ENCODE results near the gene GRIK1. TPM values are rescaled to one million over a fixed set of nuclear protein-coding genes. Genes with fewer than 3 reads are reported as not detected.

The GRIK1 gene
- polyA plus RNA-seq, 1 donor = 1.9 TPM

- Histone ChIP-seq H3K4me3 (ENCODE audit: low read length) (no peak overlapping the region), H3K4me1 (ENCODE audit: control insufficient read depth, insufficient read depth, low read length) (no peaks in the 10 kb centered on the region), H3K27ac (ENCODE audit: low read length) (no peak overlapping the region), H3K9me3 (ENCODE audit: control insufficient read depth, low read depth, low read length) (no peaks in the 10 kb centered on the region), H3K36me3 (ENCODE audit: control insufficient read depth, insufficient read depth, low read length) (no peaks in the 10 kb centered on the region), H3K27me3 (ENCODE audit: control insufficient read depth, insufficient read depth, low read length) (no peaks in the 10 kb centered on the region)
- no peak for DNase-seq
- WGBS (ENCODE audit: insufficient coverage, low lambda C conversion rate) = no CpG with 5 or more reads among the region's 1 CpG
Measured at GRCh38 chr21:29557931-29558725, 381.7 kb downstream of the GRIK1 start.

GRCh38 chr21:29557200-29557599 lies 382.6 kb downstream of the GRIK1 start:
- Histone ChIP-seq H3K36me3 (ENCODE audit: control insufficient read depth, insufficient read depth, low read length) (no peaks in the 10 kb centered on the region), H3K9me3 (ENCODE audit: control insufficient read depth, low read depth, low read length) (no peaks in the 10 kb centered on the region), H3K27ac (ENCODE audit: low read length) (no peak overlapping the region), H3K27me3 (ENCODE audit: control insufficient read depth, insufficient read depth, low read length) (no peaks in the 10 kb centered on the region), H3K4me1 (ENCODE audit: control insufficient read depth, insufficient read depth, low read length) (no peaks in the 10 kb centered on the region), H3K4me3 (ENCODE audit: low read length) (no peak overlapping the region)
- DNase-seq = no peak
- WGBS (ENCODE audit: insufficient coverage, low lambda C conversion rate) = 83% methylated on average over 1 of the region's 1 CpG

GRCh38 chr21:29555601-29556000 lies 384.2 kb downstream of the GRIK1 start:
- no peak overlapping the region for H3K4me3 ChIP-seq (ENCODE audit: low read length)
- H3K27ac ChIP-seq (ENCODE audit: low read length) = no peak overlapping the region
- DNase-seq = no peak
- whole genome bisulfite sequencing (ENCODE audit: insufficient coverage, low lambda C conversion rate) = no CpG with 5 or more reads among the region's 2 CpGs
- no peaks in the 10 kb centered on the region for H3K27me3 ChIP-seq (ENCODE audit: control insufficient read depth, insufficient read depth, low read length)
- H3K4me1 ChIP-seq (ENCODE audit: control insufficient read depth, insufficient read depth, low read length) = no peaks in the 10 kb centered on the region
- no peaks in the 10 kb centered on the region for H3K9me3 ChIP-seq (ENCODE audit: control insufficient read depth, low read depth, low read length)
- H3K36me3 ChIP-seq (ENCODE audit: control insufficient read depth, insufficient read depth, low read length) = no peaks in the 10 kb centered on the region

GRCh38 chr21:29550205-29550604 lies 389.6 kb downstream of the GRIK1 start:
- Histone ChIP-seq H3K27ac (ENCODE audit: low read length) (no peak overlapping the region), H3K36me3 (ENCODE audit: control insufficient read depth, insufficient read depth, low read length) (no peaks in the 10 kb centered on the region), H3K4me1 (ENCODE audit: control insufficient read depth, insufficient read depth, low read length) (no peaks in the 10 kb centered on the region), H3K4me3 (ENCODE audit: low read length) (no peak overlapping the region), H3K9me3 (ENCODE audit: control insufficient read depth, low read depth, low read length) (no peaks in the 10 kb centered on the region), H3K27me3 (ENCODE audit: control insufficient read depth, insufficient read depth, low read length) (no peaks in the 10 kb centered on the region)
- 80% methylated on average over 1 of the region's 2 CpGs for WGBS (ENCODE audit: insufficient coverage, low lambda C conversion rate)
- DNase-seq = no peak

DNA sequence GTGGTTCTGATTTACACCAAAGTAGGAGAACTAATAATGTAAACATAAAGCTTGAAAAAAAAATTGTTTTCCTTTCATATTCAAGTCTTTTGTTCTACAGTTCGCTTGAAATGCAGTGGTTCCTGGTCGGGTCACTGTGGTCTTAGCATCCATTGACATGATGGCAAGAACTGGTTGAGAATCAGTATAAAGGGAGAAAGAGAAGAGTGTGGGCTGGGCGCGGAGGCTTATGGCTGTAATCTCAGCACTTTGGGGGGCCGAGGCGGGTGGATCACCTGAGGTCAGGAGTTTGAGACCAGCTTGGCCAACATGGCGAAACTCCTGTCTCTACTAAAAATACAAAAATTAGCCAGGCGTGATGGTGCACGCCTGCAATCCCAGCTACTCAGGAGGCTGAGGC lies 390.2 kb downstream of the GRIK1 start:
- no peak overlapping the region for H3K4me3 ChIP-seq (ENCODE audit: low read length)
- H3K36me3 ChIP-seq (ENCODE audit: control insufficient read depth, insufficient read depth, low read length) = no peaks in the 10 kb centered on the region
- DNase-seq = no peak
- H3K9me3 ChIP-seq (ENCODE audit: control insufficient read depth, low read depth, low read length) = no peaks in the 10 kb centered on the region
- H3K27me3 ChIP-seq (ENCODE audit: control insufficient read depth, insufficient read depth, low read length) = no peaks in the 10 kb centered on the region
- no peak overlapping the region for H3K27ac ChIP-seq (ENCODE audit: low read length)
- WGBS (ENCODE audit: insufficient coverage, low lambda C conversion rate) = 100% methylated on average over 1 of the region's 9 CpGs
- no peaks in the 10 kb centered on the region for H3K4me1 ChIP-seq (ENCODE audit: control insufficient read depth, insufficient read depth, low read length)

GRCh38 chr21:29547998-29548397 lies 391.8 kb downstream of the GRIK1 start:
- H3K9me3 ChIP-seq (ENCODE audit: control insufficient read depth, low read depth, low read length) = no peaks in the 10 kb centered on the region
- H3K36me3 ChIP-seq (ENCODE audit: control insufficient read depth, insufficient read depth, low read length) = no peaks in the 10 kb centered on the region
- H3K4me3 ChIP-seq (ENCODE audit: low read length) = no peak overlapping the region
- H3K27ac ChIP-seq (ENCODE audit: low read length) = no peak overlapping the region
- H3K27me3 ChIP-seq (ENCODE audit: control insufficient read depth, insufficient read depth, low read length) = no peaks in the 10 kb centered on the region
- DNase-seq = no peak
- H3K4me1 ChIP-seq (ENCODE audit: control insufficient read depth, insufficient read depth, low read length) = no peaks in the 10 kb centered on the region
- no CpG with 5 or more reads among the region's 1 CpG for WGBS (ENCODE audit: insufficient coverage, low lambda C conversion rate)

GRCh38 chr21:29546071-29546470 lies 393.7 kb downstream of the GRIK1 start:
- Histone ChIP-seq H3K27ac (ENCODE audit: low read length) (no peak overlapping the region), H3K36me3 (ENCODE audit: control insufficient read depth, insufficient read depth, low read length) (no peaks in the 10 kb centered on the region), H3K4me3 (ENCODE audit: low read length) (no peak overlapping the region), H3K27me3 (ENCODE audit: control insufficient read depth, insufficient read depth, low read length) (no peaks in the 10 kb centered on the region), H3K4me1 (ENCODE audit: control insufficient read depth, insufficient read depth, low read length) (no peaks in the 10 kb centered on the region), H3K9me3 (ENCODE audit: control insufficient read depth, low read depth, low read length) (no peaks in the 10 kb centered on the region)
- DNase-seq = no peak
- WGBS (ENCODE audit: insufficient coverage, low lambda C conversion rate) = no CpG with 5 or more reads among the region's 3 CpGs

- no peak for DNase-seq
- H3K4me1 ChIP-seq (ENCODE audit: control insufficient read depth, insufficient read depth, low read length) = no peaks in the 10 kb centered on the region
- no peaks in the 10 kb centered on the region for H3K9me3 ChIP-seq (ENCODE audit: control insufficient read depth, low read depth, low read length)
- no peaks in the 10 kb centered on the region for H3K27me3 ChIP-seq (ENCODE audit: control insufficient read depth, insufficient read depth, low read length)
- H3K27ac ChIP-seq (ENCODE audit: low read length) = no peak overlapping the region
- no peak overlapping the region for H3K4me3 ChIP-seq (ENCODE audit: low read length)
- whole genome bisulfite sequencing (ENCODE audit: insufficient coverage, low lambda C conversion rate) = 100% methylated on average over 1 of the region's 1 CpG
- H3K36me3 ChIP-seq (ENCODE audit: control insufficient read depth, insufficient read depth, low read length) = no peaks in the 10 kb centered on the region
Measured at GRCh38 chr21:29540289-29540688, 399.5 kb downstream of the GRIK1 start.

GRCh38 chr21:29538115-29538514 lies 401.7 kb downstream of the GRIK1 start:
- no peak for DNase-seq
- Histone ChIP-seq H3K27ac (ENCODE audit: low read length) (no peak overlapping the region), H3K36me3 (ENCODE audit: control insufficient read depth, insufficient read depth, low read length) (no peaks in the 10 kb centered on the region), H3K4me1 (ENCODE audit: control insufficient read depth, insufficient read depth, low read length) (no peaks in the 10 kb centered on the region), H3K9me3 (ENCODE audit: control insufficient read depth, low read depth, low read length) (no peaks in the 10 kb centered on the region), H3K4me3 (ENCODE audit: low read length) (no peak overlapping the region), H3K27me3 (ENCODE audit: control insufficient read depth, insufficient read depth, low read length) (no peaks in the 10 kb centered on the region)

DNA sequence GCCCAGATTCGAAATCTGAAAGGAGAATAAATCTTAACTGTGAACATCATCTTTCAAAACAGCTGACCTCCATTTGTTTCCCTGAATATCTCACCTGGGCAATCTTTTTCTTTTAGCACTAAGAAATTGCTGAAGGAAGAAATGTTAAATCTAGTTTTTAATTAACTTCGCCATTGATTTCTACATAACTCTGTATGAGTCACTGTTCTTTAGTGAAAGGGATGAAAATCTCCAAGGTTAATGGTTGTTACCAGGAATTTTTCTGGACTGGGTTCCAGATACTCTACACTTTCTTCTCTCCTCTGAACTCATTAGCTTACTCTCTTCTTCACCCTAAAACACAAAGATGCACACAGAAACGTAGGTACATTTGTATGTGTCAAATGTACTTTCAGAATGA lies 405.3 kb downstream of the GRIK1 start:
- Histone ChIP-seq H3K9me3 (ENCODE audit: control insufficient read depth, low read depth, low read length) (no peaks in the 10 kb centered on the region), H3K36me3 (ENCODE audit: control insufficient read depth, insufficient read depth, low read length) (no peaks in the 10 kb centered on the region), H3K4me3 (ENCODE audit: low read length) (no peak overlapping the region), H3K4me1 (ENCODE audit: control insufficient read depth, insufficient read depth, low read length) (no peaks in the 10 kb centered on the region), H3K27ac (ENCODE audit: low read length) (no peak overlapping the region), H3K27me3 (ENCODE audit: control insufficient read depth, insufficient read depth, low read length) (no peaks in the 10 kb centered on the region)
- no peak for DNase-seq
- 83% methylated on average over 1 of the region's 3 CpGs for WGBS (ENCODE audit: insufficient coverage, low lambda C conversion rate)

GRCh38 chr21:29529139-29529538 lies 410.7 kb downstream of the GRIK1 start:
- Histone ChIP-seq H3K4me1 (ENCODE audit: control insufficient read depth, insufficient read depth, low read length) (no peaks in the 10 kb centered on the region), H3K36me3 (ENCODE audit: control insufficient read depth, insufficient read depth, low read length) (no peaks in the 10 kb centered on the region), H3K27me3 (ENCODE audit: control insufficient read depth, insufficient read depth, low read length) (no peaks in the 10 kb centered on the region), H3K9me3 (ENCODE audit: control insufficient read depth, low read depth, low read length) (no peaks in the 10 kb centered on the region), H3K27ac (ENCODE audit: low read length) (no peak overlapping the region), H3K4me3 (ENCODE audit: low read length) (no peak overlapping the region)
- no CpG with 5 or more reads among the region's 4 CpGs for WGBS (ENCODE audit: insufficient coverage, low lambda C conversion rate)
- DNase-seq = no peak
